HG02884 (cell line): ENCODE data around the gene UNC5C.

Source experiments
- ATAC-seq: cut with Tn5 transposase; IDR thresholded peaks from one replicate; pipeline ENCODE4 v1.9.1; 2021; ENCODE audit warnings: mild to moderate bottlenecking, moderate library complexity; ENCODE audit not compliant: unreplicated experiment

UNC5C gene

DNA sequence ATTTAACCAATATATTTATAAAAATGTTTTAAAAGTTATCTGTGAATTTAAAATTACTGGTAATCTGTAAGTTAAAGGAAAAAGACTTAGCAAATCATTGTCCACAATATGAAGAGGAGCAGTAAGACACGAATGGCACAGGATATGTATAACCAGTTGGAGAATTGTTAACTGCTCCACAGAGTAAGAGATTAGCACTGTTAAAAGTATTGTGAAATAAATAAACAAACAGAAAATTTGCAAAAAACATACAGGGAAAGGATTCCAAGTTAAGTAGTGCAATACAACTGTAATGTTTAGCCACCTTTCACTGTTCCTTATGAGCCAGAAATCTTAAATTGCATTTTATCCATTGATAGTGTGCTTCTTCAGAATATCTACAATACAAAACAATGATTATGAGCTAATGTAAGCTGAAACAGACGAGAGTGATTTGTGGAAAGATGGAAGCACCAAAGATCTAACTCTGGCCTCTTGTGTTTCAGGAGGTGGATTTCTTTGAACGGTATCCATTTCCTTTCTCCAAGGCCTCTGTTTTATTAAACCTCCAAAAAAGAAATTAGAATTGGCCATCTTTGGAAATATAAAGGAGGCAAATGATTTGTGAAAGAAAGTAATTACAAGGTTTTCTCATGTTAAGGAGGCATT is 188.4 kb downstream of the UNC5C start:
- no peak for ATAC-seq

DNA sequence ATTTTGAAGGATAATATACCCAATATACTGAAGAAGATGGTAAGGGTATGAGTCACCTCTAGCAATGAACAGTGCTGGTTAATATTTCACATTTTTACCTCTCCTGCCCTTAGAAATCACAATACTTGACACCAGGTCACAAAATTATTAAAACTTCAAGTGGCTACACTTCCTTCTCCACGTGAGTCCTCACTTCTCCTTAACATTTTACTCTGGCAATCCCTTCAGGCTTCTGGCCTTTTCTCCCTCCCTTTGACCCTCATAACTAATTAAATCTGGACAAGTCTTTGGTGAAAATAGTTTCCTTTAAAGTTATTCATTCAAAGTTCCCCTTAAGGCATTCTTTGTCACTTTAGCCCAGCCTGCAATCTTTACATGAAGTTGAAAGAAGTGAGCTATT is 190.4 kb downstream of the UNC5C start:
- no peak for ATAC-seq

DNA sequence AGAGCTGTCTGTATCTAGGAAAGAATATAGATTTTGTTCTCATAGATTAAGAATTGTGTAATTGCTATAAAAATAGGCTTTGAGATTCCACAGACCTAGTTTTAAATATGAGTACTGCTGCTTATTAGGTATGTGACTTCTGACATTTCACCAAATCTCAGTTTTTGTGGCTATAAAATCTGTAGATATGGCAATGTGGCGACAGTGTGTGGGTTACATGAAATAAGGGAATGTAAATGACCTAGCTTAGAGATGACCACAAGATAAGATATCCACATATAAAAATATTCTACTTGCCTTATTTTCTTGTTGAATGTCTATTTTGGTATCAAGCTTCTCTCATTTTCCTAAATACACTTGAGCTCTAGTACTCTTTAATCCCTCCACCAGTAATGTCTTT is 193.8 kb downstream of the UNC5C start:
- ATAC-seq = no peak

DNA sequence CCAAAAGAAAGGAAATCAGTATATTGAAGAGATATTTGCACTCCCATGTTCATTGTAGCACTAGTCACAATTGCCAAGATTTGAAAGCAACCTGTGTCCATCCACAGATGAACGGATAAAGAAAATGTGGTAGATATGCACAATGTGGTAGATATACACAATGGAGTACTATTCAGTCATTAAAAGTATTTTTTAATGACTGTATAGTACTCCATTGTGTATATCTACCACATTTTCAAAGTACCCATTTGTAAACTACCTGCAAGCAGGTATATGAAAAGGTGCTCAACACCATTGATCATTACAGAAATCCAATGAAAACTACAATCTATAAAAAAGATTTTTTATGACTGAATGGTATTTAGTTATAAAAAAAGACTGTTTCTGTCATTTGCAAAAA is 200.4 kb downstream of the UNC5C start:
- no peak for ATAC-seq

DNA sequence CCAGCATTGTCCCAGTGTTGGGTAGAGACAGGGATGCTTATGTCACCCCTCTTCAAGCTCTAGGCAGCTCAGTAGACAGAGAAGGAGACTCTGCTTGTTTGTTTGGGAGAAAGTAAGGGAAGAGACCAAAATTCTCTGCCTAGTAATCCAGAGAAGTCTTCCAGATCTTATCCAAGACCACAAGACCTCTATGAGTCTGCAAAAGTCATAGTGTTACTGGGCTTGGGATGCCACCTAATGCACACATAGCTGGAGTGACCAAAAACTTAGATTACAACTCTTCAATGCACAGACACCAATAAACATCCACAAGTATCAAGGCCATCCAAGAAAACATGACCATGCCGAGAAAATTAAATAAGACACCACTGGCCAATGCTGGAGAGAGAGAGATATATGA is 205.5 kb downstream of the UNC5C start:
- ATAC-seq = no peak

- ATAC-seq = no peak
Observed at GRCh38 chr4:95340191-95340590, 208.6 kb downstream of the UNC5C start.

GRCh38 chr4:95325665-95326064 is 223.1 kb downstream of the UNC5C start:
- ATAC-seq = no peak

- ATAC-seq = no peak
Observed at GRCh38 chr4:95319169-95319568, 229.6 kb downstream of the UNC5C start.

DNA sequence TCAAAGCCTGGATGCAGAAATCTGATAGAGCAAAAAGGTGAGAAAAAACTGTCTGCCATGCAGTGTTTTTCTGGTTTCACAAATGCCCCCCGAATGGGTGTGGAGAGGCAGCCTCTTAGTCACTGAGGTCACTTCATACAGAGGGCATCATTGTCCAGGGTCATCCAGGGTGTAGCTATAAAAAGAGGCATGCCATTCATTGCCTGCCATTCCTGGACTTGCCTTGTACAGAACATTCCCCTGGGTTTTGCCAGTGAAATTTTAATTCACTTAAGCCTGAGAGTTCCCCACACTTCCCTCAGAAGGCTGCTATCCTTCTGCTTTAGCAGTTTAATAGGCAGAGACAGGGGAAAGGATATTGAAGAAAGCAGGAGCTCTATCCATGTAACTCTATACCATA is 230.3 kb downstream of the UNC5C start:
- ATAC-seq = no peak

DNA sequence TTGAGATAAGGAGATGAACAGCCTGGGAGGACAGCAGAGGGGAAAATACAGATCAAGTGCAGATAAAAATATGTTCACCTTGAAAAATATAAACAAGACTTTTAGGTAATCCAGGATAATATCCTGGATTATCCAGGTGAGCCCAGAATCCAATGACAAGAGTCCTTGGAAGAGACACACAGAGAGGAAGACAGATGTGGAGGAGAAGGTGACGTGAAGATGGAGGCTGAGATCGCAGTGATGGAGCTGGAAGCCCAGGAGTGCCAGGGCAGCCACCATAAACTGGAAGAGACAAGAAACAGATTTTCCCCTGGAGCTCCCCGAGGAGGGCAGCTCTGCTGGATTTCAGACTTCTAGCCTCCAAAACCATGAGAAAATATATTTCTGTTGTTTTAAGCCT is 230.7 kb downstream of the UNC5C start:
- no peak for ATAC-seq

GRCh38 chr4:95317085-95317793 is 231.5 kb downstream of the UNC5C start:
- no peak for ATAC-seq

DNA sequence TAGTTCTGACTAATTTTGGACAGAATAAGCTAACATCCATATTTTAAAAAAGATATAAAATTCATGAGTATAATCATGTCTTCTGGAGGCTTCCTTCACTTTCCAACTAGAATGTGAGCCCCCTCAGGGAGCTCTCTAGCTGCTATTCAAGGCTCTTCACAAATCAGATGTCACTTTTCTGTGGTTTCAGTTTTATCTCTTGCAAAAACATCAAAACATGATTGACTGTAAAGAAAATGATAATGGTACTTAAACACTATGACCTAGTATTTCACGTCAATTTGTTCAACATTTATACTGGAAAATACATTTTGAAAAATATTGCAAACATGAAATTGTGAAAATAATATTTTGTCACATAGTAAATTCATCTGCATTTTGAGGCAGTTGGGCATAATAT is 234.2 kb downstream of the UNC5C start:
- no peak for ATAC-seq

GRCh38 chr4:95304898-95305297 is 243.9 kb downstream of the UNC5C start:
- ATAC-seq = no peak

- ATAC-seq = no peak
Observed at GRCh38 chr4:95300304-95300703, 248.5 kb downstream of the UNC5C start.

DNA sequence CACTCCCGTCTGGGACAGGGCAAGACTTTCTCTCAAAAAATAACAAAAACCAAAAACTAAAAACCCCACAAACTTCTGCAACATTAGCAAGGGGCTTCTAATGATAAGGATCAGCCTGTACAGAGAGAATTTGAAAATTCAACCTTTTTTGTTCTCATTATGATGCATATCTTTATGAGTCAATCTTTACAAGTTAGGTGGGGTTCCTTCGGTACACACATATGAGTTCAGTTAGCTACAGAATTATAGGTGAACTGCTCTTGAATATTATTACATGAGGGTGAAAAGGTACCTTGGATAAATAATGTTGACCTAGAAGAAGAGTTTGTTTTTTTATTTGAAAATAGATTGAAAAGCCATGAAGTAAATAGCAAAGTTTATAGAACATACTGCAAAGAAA is 252.7 kb downstream of the UNC5C start:
- no peak for ATAC-seq

DNA sequence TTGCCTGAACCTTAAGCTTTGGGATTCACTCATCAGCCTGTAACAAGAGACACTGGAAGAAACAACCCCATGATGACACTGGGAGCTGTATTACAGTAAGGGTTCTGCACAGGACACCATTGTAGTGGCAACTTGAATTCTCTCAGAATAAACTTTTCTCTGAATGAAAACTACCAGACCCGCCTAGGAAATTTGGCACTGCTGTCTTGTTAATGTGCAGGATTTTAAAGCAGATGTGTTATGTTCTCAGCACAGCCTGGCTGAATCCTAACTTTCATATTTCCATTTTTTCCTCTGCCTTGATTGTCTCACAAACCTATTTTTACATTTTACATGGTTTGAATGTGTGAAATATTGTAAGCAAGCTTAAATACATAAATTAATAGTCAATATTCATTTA is 253.6 kb downstream of the UNC5C start:
- ATAC-seq = no peak

DNA sequence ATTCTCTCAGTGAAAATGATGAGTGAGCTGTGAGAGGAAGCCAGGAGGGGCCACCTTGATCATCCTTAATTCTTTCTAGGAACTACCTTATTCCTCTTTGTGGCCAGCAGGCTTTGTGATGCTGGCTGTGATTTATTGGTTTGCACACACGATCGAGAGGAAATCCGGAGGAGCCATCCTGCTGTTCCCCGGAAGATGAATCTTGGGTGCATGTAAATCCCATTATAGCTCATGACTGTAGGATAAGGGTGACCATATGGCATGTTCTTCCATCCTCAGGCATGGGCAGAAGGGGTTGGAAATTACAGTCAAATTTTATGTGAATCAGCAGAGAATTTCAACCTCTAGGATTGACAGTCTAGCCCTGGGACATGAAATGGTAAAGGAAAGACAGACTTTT is 254.5 kb downstream of the UNC5C start:
- no peak for ATAC-seq

DNA sequence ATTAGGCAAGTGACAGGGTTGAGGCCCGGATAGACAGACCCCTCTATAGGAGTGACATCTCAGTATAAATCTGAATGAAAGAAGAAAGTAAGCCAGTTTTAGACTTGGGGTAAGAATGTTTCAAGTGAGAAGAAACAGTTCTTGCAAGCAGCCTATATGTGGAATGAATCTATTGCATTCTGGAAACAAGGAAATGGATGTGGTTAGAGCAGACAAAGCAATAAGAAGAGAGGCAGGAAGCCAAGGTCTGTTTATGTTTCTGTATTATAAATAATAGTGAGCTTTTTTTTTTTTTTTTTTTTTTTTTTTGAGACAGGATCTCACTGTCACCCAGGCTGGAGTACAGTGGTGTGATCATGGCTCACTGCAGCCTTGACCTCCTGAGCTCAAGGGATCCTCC is 255.8 kb downstream of the UNC5C start:
- ATAC-seq = no peak

DNA sequence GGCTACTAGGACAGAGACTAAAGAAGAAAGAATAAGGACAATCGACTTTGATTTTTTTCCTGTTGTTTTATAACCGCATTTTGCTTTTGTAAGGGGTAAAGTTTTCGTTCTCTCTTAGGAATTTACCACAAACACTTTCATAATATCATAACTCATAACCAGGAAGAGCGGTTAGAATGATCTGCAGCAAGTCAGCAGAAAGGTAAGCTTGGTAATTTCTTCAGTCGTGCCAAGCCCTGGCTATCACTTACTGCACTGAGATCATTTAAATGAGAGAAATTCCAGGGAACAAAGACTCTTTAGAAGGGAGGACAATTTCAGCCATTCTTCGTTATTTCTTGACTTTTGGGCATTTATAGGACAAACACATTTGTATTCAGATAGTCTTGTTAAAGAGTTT is 258.1 kb downstream of the UNC5C start:
- ATAC-seq = no peak

DNA sequence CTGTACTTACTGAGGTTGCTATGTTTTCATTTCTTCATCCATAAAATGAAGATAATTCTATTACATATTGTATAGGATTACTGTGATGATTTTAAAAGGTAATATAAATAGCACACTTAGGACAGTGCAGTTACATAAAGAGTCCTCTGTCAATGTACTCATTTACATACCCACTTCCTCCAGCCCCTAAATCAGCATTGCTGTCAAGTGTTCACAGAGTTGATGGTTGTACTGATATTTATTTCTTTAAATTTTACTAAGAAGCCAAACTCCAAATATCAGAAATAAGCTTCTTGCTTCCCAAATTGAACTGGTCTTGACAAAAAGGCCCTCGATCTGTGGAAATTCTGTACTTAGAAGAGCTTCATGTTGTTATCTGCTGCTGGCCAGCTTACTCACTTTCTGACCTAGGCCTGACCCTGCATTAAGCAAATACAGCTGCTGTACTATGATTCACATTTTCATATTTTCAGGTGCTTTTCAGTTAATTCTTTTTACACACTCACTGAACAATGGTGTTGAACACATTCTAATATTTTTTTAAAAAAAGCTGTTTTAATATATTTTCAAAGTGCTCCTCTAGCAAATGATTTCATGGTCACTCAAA is 259.6 kb downstream of the UNC5C start:
- ATAC-seq = peak; percentile 67

DNA sequence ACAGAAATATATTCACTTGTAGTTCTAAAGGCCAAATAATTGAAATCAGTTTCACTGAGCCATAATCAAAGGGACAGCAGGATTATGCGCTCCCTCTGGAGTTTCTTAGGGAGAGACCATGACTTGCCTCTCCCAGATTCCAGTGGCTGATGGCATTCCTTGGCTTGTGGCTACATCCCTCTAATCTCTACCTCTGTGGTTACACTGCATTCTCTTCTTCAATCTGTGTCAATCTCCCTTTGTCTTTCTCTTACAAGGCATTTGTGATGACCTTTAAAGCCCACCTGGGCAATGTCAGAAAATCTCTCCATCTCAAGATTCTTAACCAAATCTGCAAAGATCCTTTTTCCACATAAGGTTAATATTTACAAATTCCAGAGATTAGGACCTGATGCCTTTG is 260.2 kb downstream of the UNC5C start:
- no peak for ATAC-seq

- no peak for ATAC-seq
Observed at GRCh38 chr4:95285797-95286196, 263.0 kb downstream of the UNC5C start.
